ENCODE data around the gene CSTF1. TPM values are rescaled to one million over a fixed set of nuclear protein-coding genes. Genes with fewer than 3 reads are reported as not detected.

Gene CSTF1
- total RNA-seq, 1 donor from 2014 or later: 27.8 TPM

- H3K36me3 ChIP-seq: peaks cover 47% of the 10 kb centered on the region
- no peaks in the 10 kb centered on the region for H3K9me3 ChIP-seq
- no peak for TF ChIP-seq CTCF (IDR thresholded peaks at IDR 0.05)
- H3K4me3 ChIP-seq: no peak overlapping the region
- no peaks in the 10 kb centered on the region for H3K4me1 ChIP-seq
- H3K27ac ChIP-seq: no peak overlapping the region
- no peak for DNase-seq
- intact Hi-C loops (cut with DNase I): no loop called here
- ATAC-seq: no peak
- no peaks in the 10 kb centered on the region for H3K27me3 ChIP-seq
These were observed 62.3 kb downstream of the CSTF1 start for GRCh38 chr20:56454754-56455153.

Other genes starting within 250 kb of the CSTF1 start
- gene MC3R, start 143.9 kb upstream of the CSTF1 start, total RNA-seq: not detected
- 39.5 TPM for gene FAM210B, start 33.7 kb upstream of the CSTF1 start, total RNA-seq
- gene AURKA, start 430 bp upstream of the CSTF1 start, total RNA-seq: 1.5 TPM
- 40.2 TPM for gene CASS4, start 19.6 kb downstream of the CSTF1 start, total RNA-seq
- gene RTF2, start 76.0 kb downstream of the CSTF1 start, total RNA-seq: 77.4 TPM
- gene FAM209A, start 132.1 kb downstream of the CSTF1 start, total RNA-seq: 0.87 TPM
- not detected for gene FAM209B, start 140.6 kb downstream of the CSTF1 start, total RNA-seq
- 5.2 TPM for gene TFAP2C, start 236.7 kb downstream of the CSTF1 start, total RNA-seq

All from upper lobe of right lung (tissue), 1 donor.